Measurements from ENCODE around the gene GAS7. TPM values are rescaled to one million over a fixed set of nuclear protein-coding genes. Genes with fewer than 3 reads are reported as not detected.

The GAS7 gene
- 0.27 and 0.33 TPM in 2 replicates for total RNA-seq (2013; cell fraction: nucleolus; rRNA removed)
- total RNA-seq (2014; rRNA removed) (19.9 and 25.0 TPM in 2 replicates), total RNA-seq (2014; rRNA removed; fragmentation: Illumina TruSeq; extraction: Trizol) (23.1 and 26.0 TPM in 2 replicates), total RNA-seq (2021) (53.4 and 57.0 TPM in 2 replicates), polyA plus RNA-seq (2011; rRNA removed) (27.2 and 30.2 TPM in 2 replicates), polyA plus RNA-seq (2014; fragmentation: Illumina TruSeq; extraction: Trizol) (28.7 and 34.1 TPM in 2 replicates), polyA plus RNA-seq (2014; fragmentation: Nextera tagmentation; extraction: Ambion mirVana) (1 to 10 TPM; 2.3 to 2.9 TPM), polyA plus RNA-seq (2014; rRNA removed) (26.2 and 26.5 TPM in 2 replicates), polyA plus RNA-seq (2016; fragmentation: Nextera tagmentation; extraction: Ambion mirVana) (10 to 100 TPM; 19.3 to 20.9 TPM), polyA minus RNA-seq (2011; rRNA and poly(A)+ RNA removed) (29.4 and 43.3 TPM in 2 replicates), Bru-seq, nascent RNA (percentile 39 among the genes with signal in this experiment), BruChase-seq, experiment 1, labeled RNA remaining after a 6-hour chase (percentile 43 among the genes with signal in this experiment), BruChase-seq, experiment 2, labeled RNA remaining after a 2-hour chase (percentile 38 among the genes with signal in this experiment)
- polyA plus RNA-seq (2011; ENCODE audit: low read depth), result 2.3 TPM
- polyA plus RNA-seq (2011; cell fraction: cytosol; rRNA removed), result 30.5 and 31.0 TPM in 2 replicates
- 24.5 and 33.4 TPM in 2 replicates for polyA plus RNA-seq (2011; cell fraction: nucleus; rRNA removed)
- 4.4 and 7.7 TPM in 2 replicates for polyA plus RNA-seq (2012)
- polyA minus RNA-seq (2011; cell fraction: cytosol; rRNA and poly(A)+ RNA removed), result 12.8 and 14.9 TPM in 2 replicates
- 13.3 and 24.4 TPM in 2 replicates for polyA minus RNA-seq (2011; cell fraction: nucleus; rRNA and poly(A)+ RNA removed)
- long read RNA-seq, experiment 1, partial matches to known transcripts, result 0 of 1 reads
- long read RNA-seq, experiment 1, other reads (novel, unspliced or antisense), result 1 of 1 reads
- long read RNA-seq, experiment 2, partial matches to known transcripts, result 0 of 1 reads
- long read RNA-seq, experiment 2, other reads (novel, unspliced or antisense), result 1 of 1 reads

DNA sequence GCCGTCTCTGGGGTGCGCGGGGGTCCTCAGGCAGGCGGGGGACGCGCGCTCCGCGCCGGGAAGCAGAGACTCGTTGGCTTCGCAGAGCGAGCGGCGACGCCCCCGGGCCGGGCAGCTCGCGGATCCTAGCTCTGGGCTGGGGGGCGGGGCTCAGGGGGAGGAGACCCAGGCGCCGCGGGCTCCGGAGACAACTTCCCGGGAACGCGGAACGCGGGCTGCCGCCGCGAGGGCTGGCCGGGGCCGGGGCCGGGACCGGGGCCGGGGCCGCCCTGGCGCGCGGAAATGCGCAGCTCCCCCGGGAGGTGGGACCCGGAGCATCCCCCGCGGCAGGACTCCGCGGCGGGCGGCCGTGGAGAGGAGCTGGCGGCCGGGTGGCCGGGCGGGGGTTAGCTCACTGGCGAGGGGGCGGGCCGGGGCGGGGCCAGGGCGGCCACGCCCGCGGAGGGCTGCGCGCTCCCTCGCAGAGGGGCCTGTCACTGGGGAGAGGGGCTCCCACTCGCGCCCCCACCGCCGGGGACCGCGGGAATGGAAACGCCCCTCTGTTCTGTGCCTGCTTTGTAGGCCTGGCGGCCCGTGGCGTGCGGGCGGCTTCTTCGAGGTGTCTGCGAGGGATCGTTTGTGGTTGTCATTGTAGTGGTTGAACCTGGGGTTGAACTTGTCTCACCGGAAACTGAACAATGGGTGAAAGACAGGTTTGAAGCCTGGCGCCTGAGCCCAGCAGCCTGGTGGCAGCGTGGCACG, at the start of gene GAS7:
TSS of gene GAS7 (minus strand) at position 98 of the 741 bp plus-strand sequence.
- H3K9ac ChIP-seq (ENCODE audit: control insufficient read depth, insufficient read depth, low read length), result no peak within 1 kb of the TSS
- no peaks in the 10 kb centered on the region for H3K79me2 ChIP-seq (ENCODE audit: control insufficient read depth, insufficient read depth, low read length)
- no peaks in the 10 kb centered on the region; the same call in 2 of the 3 replicates for H3K9me3 ChIP-seq (replicated peaks; ENCODE audit: control insufficient read depth, insufficient read depth, low read length)
- H2AFZ ChIP-seq (ENCODE audit: control insufficient read depth, low read depth, low read length), result peak within 1 kb of the TSS; percentile 37
- ATAC-seq (peak; percentile 77), DNase-seq (ENCODE audit: low read depth, low spot score) (no peak), FAIRE-seq (no peak)
- ChIA-PET RAD21 (ENCODE audit: unreplicated experiment) (no interaction called here), SMC1A (ENCODE audit: uncharacterized antibody, unreplicated experiment) (no interaction called here), POLR2A (no interaction called here), CTCF (no interaction called here)
- H3K27ac ChIP-seq (ENCODE audit: control insufficient read depth, insufficient read depth), result no peak within 1 kb of the TSS
- WGBS (ENCODE audit: insufficient coverage, insufficient replicate concordance, low lambda C conversion rate, missing lambda C conversion rate), result 10% methylated on average over 40 of the region's 86 CpGs
- no TSS peak for BruUV-seq (replicated peaks)
- intact Hi-C loops (cut with micrococcal nuclease; ENCODE audit: unreplicated experiment) (no loop called here), in situ Hi-C loops (cut with MboI) (no loop called here)
- H4K20me1 ChIP-seq (ENCODE audit: control insufficient read depth, insufficient read depth), result no peaks in the 10 kb centered on the region
- no peaks in the 10 kb centered on the region; a peak in 2 of 4 replicates for H3K27me3 ChIP-seq (replicated peaks in 1 of 2; ENCODE audit: control insufficient read depth in 2 of 2, insufficient read depth in 2 of 2, low read length in 1 of 2)
- H3K4me1 ChIP-seq (ENCODE audit: control insufficient read depth, insufficient read depth, low read length), result peaks cover 4% of the 10 kb centered on the region; the same call in 1 of the 2 replicates
- no peak for TF ChIP-seq PML (IDR thresholded peaks at IDR 0.05; ENCODE audit: low read length)
- no peak for TF ChIP-seq SMAD1 (IDR thresholded peaks at IDR 0.05; ENCODE audit: low read depth, partially characterized antibody)
- TF ChIP-seq NR2C2 (IDR thresholded peaks at IDR 0.05; ENCODE audit: borderline replicate concordance, control insufficient read depth, insufficient read length, low read depth), result no peak
- no peak for TF ChIP-seq NR2F1 (conservative IDR thresholded peaks at IDR 0.05)
- no peak for TF ChIP-seq CHD2 (IDR thresholded peaks at IDR 0.05; ENCODE audit: borderline replicate concordance, low read depth, low read length)
- no peak for TF ChIP-seq FOXK2 (IDR thresholded peaks at IDR 0.05)
- TF ChIP-seq ZBED1 (IDR thresholded peaks at IDR 0.05; ENCODE audit: borderline replicate concordance), result no peak
- TF ChIP-seq, protein P1, sequence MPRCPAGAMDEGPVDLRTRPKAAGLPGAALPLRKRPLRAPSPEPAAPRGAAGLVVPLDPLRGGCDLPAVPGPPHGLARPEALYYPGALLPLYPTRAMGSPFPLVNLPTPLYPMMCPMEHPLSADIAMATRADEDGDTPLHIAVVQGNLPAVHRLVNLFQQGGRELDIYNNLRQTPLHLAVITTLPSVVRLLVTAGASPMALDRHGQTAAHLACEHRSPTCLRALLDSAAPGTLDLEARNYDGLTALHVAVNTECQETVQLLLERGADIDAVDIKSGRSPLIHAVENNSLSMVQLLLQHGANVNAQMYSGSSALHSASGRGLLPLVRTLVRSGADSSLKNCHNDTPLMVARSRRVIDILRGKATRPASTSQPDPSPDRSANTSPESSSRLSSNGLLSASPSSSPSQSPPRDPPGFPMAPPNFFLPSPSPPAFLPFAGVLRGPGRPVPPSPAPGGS (IDR thresholded peaks at IDR 0.05; ENCODE audit: borderline replicate concordance, insufficient read depth, low read depth, low read length, poor library complexity, severe bottlenecking), result no peak
- TF ChIP-seq SRF (IDR thresholded peaks at IDR 0.05; ENCODE audit: low read depth in 2 of 2, low read length in 2 of 2), result no peak
- no peaks in the 10 kb centered on the region for H3K36me3 ChIP-seq (ENCODE audit: control insufficient read depth in 2 of 2, insufficient read depth in 2 of 2, low read length in 1 of 2)
- H3K4me2 ChIP-seq (ENCODE audit: control insufficient read depth, insufficient read depth), result peak within 1 kb of the TSS; percentile 62
- H3K4me3 ChIP-seq, result peak within 1 kb of the TSS; percentile 55; the same call in 1 of the 2 replicates
